ENCODE data around the gene FOXC1.

Gene FOXC1

GRCh38 chr6:1643830-1644445 lies 34.2 kb downstream of the FOXC1 start:
- no peak for DNase-seq (ENCODE audit: low spot score)

GRCh38 chr6:1644516-1645060 lies 34.9 kb downstream of the FOXC1 start:
- no peak for DNase-seq (ENCODE audit: low spot score)

DNA sequence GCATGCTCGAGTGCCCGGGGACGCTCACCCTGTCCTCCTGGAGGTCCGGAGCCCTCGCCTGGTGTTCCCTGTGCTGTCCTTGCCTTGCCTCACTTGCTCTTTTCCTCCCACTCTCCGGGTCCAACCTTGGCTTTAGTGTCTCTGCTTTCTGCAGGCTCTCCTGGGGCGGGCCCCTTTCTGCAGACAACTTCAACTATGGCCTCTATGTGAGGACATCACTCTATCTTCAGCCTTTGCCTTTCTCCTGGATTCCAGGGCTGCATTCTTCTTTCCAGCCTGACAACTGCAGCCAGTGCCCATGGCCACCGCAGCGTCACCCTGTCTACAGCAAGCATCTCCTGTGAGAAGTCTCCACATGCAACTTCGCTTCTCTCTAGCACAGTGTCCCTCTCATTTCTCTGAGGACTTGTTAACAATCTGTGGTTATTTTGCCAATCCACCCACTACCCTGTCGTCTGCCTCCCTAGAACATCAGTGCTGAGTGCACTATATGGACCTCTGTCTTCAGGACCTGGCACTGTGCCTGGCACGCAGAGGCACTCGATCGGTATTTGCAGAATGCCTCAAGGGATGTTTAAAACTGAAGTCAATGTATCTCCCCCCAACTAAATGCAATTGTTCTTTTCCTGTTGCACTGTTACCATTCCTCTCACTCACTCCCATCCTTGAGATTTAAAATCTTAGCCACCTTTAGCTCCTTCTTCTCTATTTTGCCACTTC lies 35.9 kb downstream of the FOXC1 start:
- DNase-seq (ENCODE audit: low spot score): no peak

DNA sequence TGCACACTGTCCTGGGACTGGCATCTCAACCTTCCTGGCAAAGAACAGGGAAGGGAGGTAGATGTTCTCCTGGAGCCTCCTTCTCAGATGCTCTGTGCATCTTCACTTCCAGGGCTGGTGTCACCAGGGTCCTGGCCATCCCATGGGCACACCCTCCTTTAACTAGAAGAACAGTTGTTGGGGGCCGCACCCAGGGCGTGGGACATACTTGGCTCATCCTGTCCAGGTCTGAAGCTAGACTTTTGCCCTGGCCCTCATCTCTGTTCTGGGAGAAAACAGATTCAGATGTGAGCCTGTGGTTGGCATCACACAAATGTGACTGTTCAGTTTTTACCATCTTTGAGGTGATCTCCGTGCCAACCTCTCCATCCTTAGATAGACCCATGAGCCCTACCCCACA lies 41.6 kb downstream of the FOXC1 start:
- DNase-seq (ENCODE audit: low spot score): no peak

DNA sequence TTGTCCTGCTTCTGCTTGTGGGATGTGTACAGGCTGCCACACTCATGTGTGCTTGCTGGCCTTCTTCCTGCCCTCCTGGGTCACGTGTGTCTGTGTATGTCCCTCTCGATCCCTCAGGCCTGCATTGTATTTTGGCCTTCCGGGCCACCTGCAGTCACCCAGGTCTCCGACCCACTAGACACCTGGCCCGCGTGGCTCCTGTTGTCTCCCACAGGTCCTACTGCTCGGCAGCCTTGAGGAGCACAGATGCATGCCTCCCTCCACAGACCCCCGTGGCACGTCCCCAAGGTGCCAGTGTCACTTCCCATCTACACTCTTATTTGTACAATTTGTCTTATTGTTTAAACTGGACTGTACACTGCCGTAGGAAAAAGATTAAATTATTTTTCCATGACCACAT lies 43.1 kb downstream of the FOXC1 start:
- no peak for DNase-seq (ENCODE audit: low spot score)

DNA sequence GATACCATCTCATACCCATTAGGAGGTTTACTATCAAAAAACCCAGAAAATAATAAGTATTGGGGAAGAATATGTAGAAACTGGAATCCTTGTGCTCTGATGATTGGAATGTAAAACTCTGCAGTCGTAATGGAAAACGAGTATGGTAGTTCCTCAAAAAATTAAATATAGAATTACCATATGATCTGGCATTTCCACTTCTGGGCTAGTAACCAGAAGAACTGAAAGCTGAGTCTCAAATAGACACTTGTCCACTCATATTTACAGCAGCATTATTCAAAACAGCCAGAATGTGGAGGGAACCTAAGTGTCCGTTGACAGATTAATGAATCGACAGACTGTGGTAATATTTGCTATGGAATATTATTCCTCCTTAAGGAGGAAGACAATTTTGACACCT lies 44.3 kb downstream of the FOXC1 start:
- no peak for DNase-seq (ENCODE audit: low spot score)

GRCh38 chr6:1657116-1657770 lies 47.5 kb downstream of the FOXC1 start:
- DNase-seq (ENCODE audit: low spot score): no peak

DNA sequence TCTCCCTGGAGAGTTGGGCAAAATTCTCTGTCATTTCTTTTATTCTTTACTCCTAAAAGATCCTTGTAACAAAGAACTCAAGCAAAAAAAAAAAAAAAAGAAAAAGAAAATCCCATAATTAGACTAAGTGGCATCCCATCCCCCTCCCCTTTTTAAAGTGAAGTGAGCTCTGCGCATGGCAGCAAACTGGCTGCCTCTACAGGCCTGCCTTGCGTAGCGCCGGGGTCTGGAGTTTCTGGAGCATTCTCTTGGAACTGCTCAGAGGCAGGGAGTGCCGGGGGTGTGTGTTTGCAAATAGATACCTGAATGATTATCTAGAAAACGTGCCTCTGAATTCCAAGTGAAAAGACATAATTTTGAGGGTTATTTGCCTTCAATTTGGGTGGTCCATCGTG lies 48.1 kb downstream of the FOXC1 start:
- no peak for DNase-seq (ENCODE audit: low spot score)

GRCh38 chr6:1658212-1659005 lies 48.7 kb downstream of the FOXC1 start:
- DNase-seq (ENCODE audit: low spot score): no peak

- no peak for DNase-seq (ENCODE audit: low spot score)
These were observed 50.1 kb downstream of the FOXC1 start for GRCh38 chr6:1659816-1660215.

- DNase-seq (ENCODE audit: low spot score): peak; percentile 61
These were observed 52.8 kb downstream of the FOXC1 start for GRCh38 chr6:1662534-1662933.
